ENCODE results near the gene CSMD2.

CSMD2 gene

GRCh38 chr1:33819290-33819912, 345.6 kb downstream of the CSMD2 start:
- TF ChIP-seq CTCF (conservative IDR thresholded peaks at IDR 0.05) = no peak

GRCh38 chr1:33818071-33818470, 347.0 kb downstream of the CSMD2 start:
- no peak for TF ChIP-seq CTCF (conservative IDR thresholded peaks at IDR 0.05)
- H3K27ac ChIP-seq = no peak overlapping the region

More at GRCh38 chr1:33819290-33819912, 345.6 kb downstream of the CSMD2 start:
- no peak overlapping the region for H3K27ac ChIP-seq

GRCh38 chr1:33815061-33815460, 350.0 kb downstream of the CSMD2 start:
- no peak for TF ChIP-seq CTCF (conservative IDR thresholded peaks at IDR 0.05)
- H3K27ac ChIP-seq = no peak overlapping the region

GRCh38 chr1:33814166-33814565, 350.9 kb downstream of the CSMD2 start:
- no peak overlapping the region for H3K27ac ChIP-seq
- no peak for TF ChIP-seq CTCF (conservative IDR thresholded peaks at IDR 0.05)

- TF ChIP-seq CTCF (conservative IDR thresholded peaks at IDR 0.05) = no peak
- no peak overlapping the region for H3K27ac ChIP-seq
These were observed 354.5 kb downstream of the CSMD2 start for GRCh38 chr1:33810571-33810970.

GRCh38 chr1:33805988-33806387, 359.0 kb downstream of the CSMD2 start:
- no peak overlapping the region for H3K27ac ChIP-seq
- no peak for TF ChIP-seq CTCF (conservative IDR thresholded peaks at IDR 0.05)

GRCh38 chr1:33802268-33802667, 362.8 kb downstream of the CSMD2 start:
- no peak for TF ChIP-seq CTCF (conservative IDR thresholded peaks at IDR 0.05)
- H3K27ac ChIP-seq = no peak overlapping the region

Measured in VCaP (cell line).